ENCODE data around the gene HLTF. TPM values are rescaled to one million over a fixed set of nuclear protein-coding genes. Genes with fewer than 3 reads are reported as not detected.

The HLTF gene
- total RNA-seq, 4 donors from 2014 or later = 40.9 to 53.1 (median 47.7) TPM

DNA sequence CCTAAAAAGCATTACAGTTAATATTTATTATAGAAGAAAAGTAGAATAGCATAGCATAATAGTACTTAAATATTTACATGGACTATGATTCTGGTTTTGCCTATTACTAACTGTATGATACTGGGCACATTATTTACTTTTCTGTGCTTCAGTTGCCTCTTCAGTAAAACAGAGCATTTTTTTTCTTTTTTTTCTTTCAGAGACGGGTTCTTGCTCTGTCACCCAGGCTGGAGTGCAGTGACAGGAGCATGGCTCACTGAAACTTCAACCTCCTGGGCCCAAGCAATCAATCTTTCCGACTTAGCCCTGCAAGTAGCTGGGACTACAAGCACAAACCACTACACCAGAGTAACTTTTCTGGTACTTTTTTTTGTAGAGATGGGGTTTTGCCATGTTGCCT lies 48.0 kb downstream of the HLTF start:
- H3K4me1 ChIP-seq = no peaks in the 10 kb centered on the region
- H3K27me3 ChIP-seq = no peaks in the 10 kb centered on the region
- 86 to 88% methylated on average over 2 of the region's 2 CpGs for WGBS, 2 donors
- no peak for TF ChIP-seq POLR2A (IDR thresholded peaks at IDR 0.05)
- TF ChIP-seq, protein P1, sequence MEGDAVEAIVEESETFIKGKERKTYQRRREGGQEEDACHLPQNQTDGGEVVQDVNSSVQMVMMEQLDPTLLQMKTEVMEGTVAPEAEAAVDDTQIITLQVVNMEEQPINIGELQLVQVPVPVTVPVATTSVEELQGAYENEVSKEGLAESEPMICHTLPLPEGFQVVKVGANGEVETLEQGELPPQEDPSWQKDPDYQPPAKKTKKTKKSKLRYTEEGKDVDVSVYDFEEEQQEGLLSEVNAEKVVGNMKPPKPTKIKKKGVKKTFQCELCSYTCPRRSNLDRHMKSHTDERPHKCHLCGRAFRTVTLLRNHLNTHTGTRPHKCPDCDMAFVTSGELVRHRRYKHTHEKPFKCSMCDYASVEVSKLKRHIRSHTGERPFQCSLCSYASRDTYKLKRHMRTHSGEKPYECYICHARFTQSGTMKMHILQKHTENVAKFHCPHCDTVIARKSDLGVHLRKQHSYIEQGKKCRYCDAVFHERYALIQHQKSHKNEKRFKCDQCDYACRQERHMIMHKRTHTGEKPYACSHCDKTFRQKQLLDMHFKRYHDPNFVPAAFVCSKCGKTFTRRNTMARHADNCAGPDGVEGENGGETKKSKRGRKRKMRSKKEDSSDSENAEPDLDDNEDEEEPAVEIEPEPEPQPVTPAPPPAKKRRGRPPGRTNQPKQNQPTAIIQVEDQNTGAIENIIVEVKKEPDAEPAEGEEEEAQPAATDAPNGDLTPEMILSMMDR (IDR thresholded peaks at IDR 0.05) = no peak
- no peak overlapping the region for H3K27ac ChIP-seq
- H3K9me3 ChIP-seq = no peaks in the 10 kb centered on the region
- DNase-seq = no peak
- no peak overlapping the region for H3K4me3 ChIP-seq (replicated peaks in 1 of 3)
- intact Hi-C loops (cut with DNase I) = no loop called here
- peaks cover 14 to 18% of the 10 kb centered on the region in 2 donors for H3K36me3 ChIP-seq

DNA sequence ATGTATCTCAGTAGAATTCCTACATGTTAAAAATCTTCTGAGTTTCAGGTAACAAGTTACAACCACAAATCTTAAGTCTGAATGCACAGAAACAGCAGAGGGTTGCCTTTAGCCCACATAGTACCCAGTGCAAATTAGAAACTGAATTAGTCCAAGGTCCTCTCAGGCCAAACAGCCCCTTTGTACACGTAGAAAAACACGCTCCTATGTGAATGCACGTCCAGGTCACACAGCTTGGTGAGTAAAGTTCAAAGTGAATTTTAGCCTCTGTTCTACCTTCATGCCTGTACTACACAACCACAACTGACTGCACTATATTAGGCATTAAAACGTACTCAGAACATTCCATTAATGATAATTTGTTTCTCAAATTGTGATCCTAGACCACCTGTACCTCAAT lies 48.6 kb downstream of the HLTF start:
- H3K27ac ChIP-seq = no peak overlapping the region
- TF ChIP-seq, protein P1 (IDR thresholded peaks at IDR 0.05) = no peak
- no peak for TF ChIP-seq POLR2A (IDR thresholded peaks at IDR 0.05)
- intact Hi-C loops (cut with DNase I) = no loop called here
- 97% methylated on average over 4 of the region's 4 CpGs for WGBS, 2 donors
- no peaks in the 10 kb centered on the region for H3K27me3 ChIP-seq
- peaks cover 14 to 18% of the 10 kb centered on the region in 2 donors for H3K36me3 ChIP-seq
- DNase-seq = no peak
- H3K4me3 ChIP-seq (replicated peaks in 1 of 3) = no peak overlapping the region
- H3K9me3 ChIP-seq = no peaks in the 10 kb centered on the region
- H3K4me1 ChIP-seq = no peaks in the 10 kb centered on the region

DNA sequence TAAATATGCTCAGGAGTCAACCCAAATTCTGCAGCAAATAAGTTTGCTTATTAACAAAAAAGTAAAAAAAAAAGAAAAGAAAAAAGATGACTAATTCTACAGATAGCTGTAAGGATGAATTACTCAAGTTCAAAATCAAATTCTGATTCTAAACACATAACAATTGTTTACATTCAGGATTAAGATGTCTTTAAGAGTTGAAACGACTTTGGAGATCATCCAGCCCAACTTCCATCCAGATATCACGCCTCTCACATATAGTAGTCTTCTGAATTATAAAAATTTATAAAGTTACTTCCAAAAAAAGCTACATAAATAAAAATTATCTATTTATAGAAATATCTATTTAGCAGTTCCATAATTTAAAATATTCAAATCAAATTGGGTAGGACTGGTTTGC lies 55.2 kb downstream of the HLTF start:
- TF ChIP-seq, protein P1 (IDR thresholded peaks at IDR 0.05) = no peak
- no peak for TF ChIP-seq POLR2A (IDR thresholded peaks at IDR 0.05)
- intact Hi-C loops (cut with DNase I) = no loop called here
- no peaks in the 10 kb centered on the region for H3K27me3 ChIP-seq
- no peaks in the 10 kb centered on the region for H3K9me3 ChIP-seq
- DNase-seq = no peak
- no peak overlapping the region for H3K27ac ChIP-seq
- no peaks in the 10 kb centered on the region for H3K4me1 ChIP-seq
- peaks cover 9 to 10% of the 10 kb centered on the region in 2 donors for H3K36me3 ChIP-seq
- WGBS, 2 donors = 93% methylated on average over 2 of the region's 2 CpGs
- H3K4me3 ChIP-seq (replicated peaks in 1 of 3) = no peak overlapping the region

DNA sequence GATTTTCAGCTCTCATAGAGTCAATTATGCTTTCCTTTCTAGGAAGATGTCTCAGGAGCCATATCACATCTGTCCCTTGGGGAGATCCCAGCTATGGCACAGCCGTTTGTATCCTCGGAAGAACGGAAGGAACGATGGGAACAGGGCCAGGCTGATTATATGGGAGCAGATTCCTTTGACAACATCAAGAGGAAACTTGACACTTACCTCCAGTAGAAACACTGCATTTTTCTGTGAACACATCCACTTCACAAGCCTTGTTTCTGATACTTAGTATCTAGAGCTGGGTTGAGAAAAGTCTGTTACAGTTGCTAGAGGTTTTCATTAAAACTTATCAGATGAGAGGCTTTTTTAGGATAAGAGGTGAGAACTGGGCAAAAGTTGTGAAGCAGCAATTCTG lies 59.6 kb downstream of the HLTF start:
- intact Hi-C loops (cut with DNase I) = no loop called here
- TF ChIP-seq, protein P1 (IDR thresholded peaks at IDR 0.05) = no peak
- TF ChIP-seq POLR2A (IDR thresholded peaks at IDR 0.05) = no peak
- H3K9me3 ChIP-seq = no peaks in the 10 kb centered on the region
- no peaks in the 10 kb centered on the region for H3K27me3 ChIP-seq
- no peak overlapping the region for H3K4me3 ChIP-seq (replicated peaks in 1 of 3)
- WGBS, 2 donors = 38 to 50% methylated on average over 4 of the region's 4 CpGs
- no peak overlapping the region for H3K27ac ChIP-seq
- no peak for DNase-seq
- peaks cover 19 to 28% of the 10 kb centered on the region in 2 donors for H3K36me3 ChIP-seq
- H3K4me1 ChIP-seq = no peaks in the 10 kb centered on the region

DNA sequence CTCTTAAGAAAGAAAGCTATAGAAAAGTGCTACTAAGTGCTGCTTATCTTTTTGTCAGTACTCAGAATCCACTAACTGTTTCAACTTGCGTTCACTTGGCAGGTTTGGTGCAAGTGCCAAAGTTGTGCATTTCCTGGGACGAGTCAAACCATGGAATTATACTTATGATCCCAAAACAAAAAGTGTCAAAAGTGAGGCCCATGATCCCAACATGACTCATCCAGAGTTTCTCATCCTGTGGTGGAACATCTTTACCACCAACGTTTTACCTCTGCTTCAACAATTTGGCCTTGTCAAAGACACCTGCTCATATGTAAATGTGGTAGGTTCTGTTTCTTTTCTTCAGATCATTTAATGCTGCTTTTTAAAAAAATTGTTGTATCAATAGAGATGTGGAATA lies 62.4 kb downstream of the HLTF start:
- no peak overlapping the region for H3K27ac ChIP-seq
- DNase-seq = no peak
- H3K4me1 ChIP-seq = no peaks in the 10 kb centered on the region
- no peaks in the 10 kb centered on the region for H3K27me3 ChIP-seq
- TF ChIP-seq, protein P1 (IDR thresholded peaks at IDR 0.05) = no peak
- TF ChIP-seq POLR2A (IDR thresholded peaks at IDR 0.05) = no peak
- peaks cover 19 to 28% of the 10 kb centered on the region in 2 donors for H3K36me3 ChIP-seq
- H3K4me3 ChIP-seq (replicated peaks in 1 of 3) = no peak overlapping the region
- 90 to 97% methylated on average over 3 of the region's 3 CpGs for WGBS, 2 donors
- intact Hi-C loops (cut with DNase I) = no loop called here
- no peaks in the 10 kb centered on the region for H3K9me3 ChIP-seq

Data from thyroid gland (tissue), 4 donors.